Nephron (organoid): ENCODE data around the gene ZMIZ1.

Experiments
- H3K27ac Mint-ChIP-seq, 3 experiments: 2 replicates each; pipeline ENCODE4 v1.8.0; 2020; ENCODE audit warnings: mixed read lengths in 3 of 3, mild to moderate bottlenecking in 2 of 3, moderate library complexity in 1 of 3
- H3K27me3 Mint-ChIP-seq: 2 replicates; pipeline ENCODE4 v1.8.0; 2021; ENCODE audit warnings: low read depth, mild to moderate bottlenecking, moderate library complexity, mixed read lengths
- H3K36me3 Mint-ChIP-seq: 2 replicates; pipeline ENCODE4 v1.8.0; 2020; ENCODE audit warnings: low read depth, mixed read lengths
- H3K4me1 Mint-ChIP-seq: 2 replicates; pipeline ENCODE4 v1.8.0; 2020; ENCODE audit warnings: mixed read lengths
- H3K4me3 Mint-ChIP-seq, 3 experiments: 2 replicates each; pipeline ENCODE4 v1.8.0; 2020; ENCODE audit warnings: mild to moderate bottlenecking in 3 of 3, mixed read lengths in 3 of 3, moderate library complexity in 2 of 3
- H3K9me3 Mint-ChIP-seq: 2 replicates; pipeline ENCODE4 v1.8.0; 2020; ENCODE audit warnings: mixed read lengths
- TF ChIP-seq, protein P1 (sequence below), 3 experiments: fragments of 200-600 bp; sonication (generic); IDR thresholded peaks; one replicate each; pipeline ENCODE4 v1.5.0; 2021; ENCODE audit warnings: antibody characterized with exemption in 3 of 3; ENCODE audit not compliant: unreplicated experiment in 3 of 3

The ZMIZ1 gene

DNA sequence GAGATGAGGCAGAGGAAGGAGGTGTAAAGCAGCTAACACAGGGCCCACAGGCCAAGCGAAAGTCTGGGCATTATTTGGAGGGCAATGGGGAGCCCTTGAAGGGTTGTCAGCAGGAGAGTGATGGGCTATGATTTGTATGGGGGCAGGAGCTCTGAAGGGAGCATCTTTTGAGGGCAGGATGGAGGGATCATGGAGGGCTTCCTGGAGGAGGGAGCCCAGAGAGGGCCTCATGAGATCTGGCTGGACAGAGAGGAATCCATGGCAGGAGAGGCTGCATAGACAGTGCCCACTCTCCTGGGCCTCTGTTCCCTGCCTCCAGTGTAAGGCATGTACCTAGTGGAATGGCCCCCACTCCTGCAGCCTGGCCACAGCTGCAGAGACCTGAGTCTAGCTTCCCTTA is 141.9 kb downstream of the ZMIZ1 start:
- H3K36me3 Mint-ChIP-seq, result peaks cover 56% of the 10 kb centered on the region
- H3K27ac Mint-ChIP-seq, result no peak overlapping the region
- no peak overlapping the region for H3K4me3 Mint-ChIP-seq
- TF ChIP-seq, protein P1, sequence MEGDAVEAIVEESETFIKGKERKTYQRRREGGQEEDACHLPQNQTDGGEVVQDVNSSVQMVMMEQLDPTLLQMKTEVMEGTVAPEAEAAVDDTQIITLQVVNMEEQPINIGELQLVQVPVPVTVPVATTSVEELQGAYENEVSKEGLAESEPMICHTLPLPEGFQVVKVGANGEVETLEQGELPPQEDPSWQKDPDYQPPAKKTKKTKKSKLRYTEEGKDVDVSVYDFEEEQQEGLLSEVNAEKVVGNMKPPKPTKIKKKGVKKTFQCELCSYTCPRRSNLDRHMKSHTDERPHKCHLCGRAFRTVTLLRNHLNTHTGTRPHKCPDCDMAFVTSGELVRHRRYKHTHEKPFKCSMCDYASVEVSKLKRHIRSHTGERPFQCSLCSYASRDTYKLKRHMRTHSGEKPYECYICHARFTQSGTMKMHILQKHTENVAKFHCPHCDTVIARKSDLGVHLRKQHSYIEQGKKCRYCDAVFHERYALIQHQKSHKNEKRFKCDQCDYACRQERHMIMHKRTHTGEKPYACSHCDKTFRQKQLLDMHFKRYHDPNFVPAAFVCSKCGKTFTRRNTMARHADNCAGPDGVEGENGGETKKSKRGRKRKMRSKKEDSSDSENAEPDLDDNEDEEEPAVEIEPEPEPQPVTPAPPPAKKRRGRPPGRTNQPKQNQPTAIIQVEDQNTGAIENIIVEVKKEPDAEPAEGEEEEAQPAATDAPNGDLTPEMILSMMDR (IDR thresholded peaks at IDR 0.05; ENCODE audit: unreplicated experiment in 3 of 3), result no peak
- H3K27me3 Mint-ChIP-seq, result no peaks in the 10 kb centered on the region
- H3K4me1 Mint-ChIP-seq, result peaks cover 5% of the 10 kb centered on the region
- H3K9me3 Mint-ChIP-seq, result no peaks in the 10 kb centered on the region

DNA sequence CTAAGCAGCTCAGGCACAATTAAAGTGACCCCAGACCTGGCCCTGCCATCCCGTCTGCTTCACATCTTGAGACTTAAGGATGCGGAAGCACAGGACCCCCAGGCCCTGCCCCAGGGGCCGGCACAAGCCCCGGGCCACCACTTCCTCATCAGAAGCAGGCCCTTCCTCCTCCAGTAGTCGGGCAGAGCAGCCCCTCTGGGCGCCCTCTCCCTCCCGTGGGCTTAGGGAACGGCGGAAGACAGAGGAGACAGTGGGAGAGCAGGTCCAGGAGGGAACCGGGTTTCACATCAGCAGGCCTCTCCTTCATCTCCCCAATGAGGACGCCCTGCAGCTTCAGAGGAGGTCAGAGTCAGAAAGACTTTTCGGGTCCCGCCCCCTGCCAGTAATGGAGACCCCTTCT is 142.8 kb downstream of the ZMIZ1 start:
- Mint-ChIP-seq H3K4me1 (peaks cover 4% of the 10 kb centered on the region), H3K27me3 (no peaks in the 10 kb centered on the region), H3K9me3 (no peaks in the 10 kb centered on the region)

DNA sequence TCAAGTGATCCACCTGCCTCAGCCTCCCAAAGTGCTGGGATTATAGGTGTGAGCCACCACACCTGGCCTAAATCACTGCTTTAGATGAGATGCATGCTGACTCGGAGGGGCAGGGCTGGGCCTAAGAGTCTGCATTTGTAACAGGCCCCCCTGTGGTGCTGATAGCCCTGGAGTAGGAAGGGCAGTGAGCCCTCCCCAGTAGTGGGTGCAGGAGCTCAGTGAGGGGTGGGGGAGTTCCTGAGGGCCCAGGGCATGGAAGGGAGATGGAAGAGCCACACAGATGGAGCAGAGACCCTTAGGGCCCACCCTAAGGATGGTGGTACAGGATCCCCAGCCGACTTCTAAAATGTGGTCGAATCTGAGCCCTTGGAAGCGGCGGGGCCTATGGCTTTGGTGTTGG is 146.8 kb downstream of the ZMIZ1 start:
- Mint-ChIP-seq H3K27me3 (no peaks in the 10 kb centered on the region), H3K36me3 (peaks cover 67% of the 10 kb centered on the region), H3K9me3 (no peaks in the 10 kb centered on the region), H3K4me3 (no peak overlapping the region), H3K4me1 (peaks cover 17% of the 10 kb centered on the region), H3K27ac (no peak overlapping the region)
- TF ChIP-seq, protein P1 (IDR thresholded peaks at IDR 0.05; ENCODE audit: unreplicated experiment in 3 of 3), result no peak

More for the DNA sequence above, 142.8 kb downstream of the ZMIZ1 start:
- Mint-ChIP-seq H3K27ac (no peak overlapping the region), H3K4me3 (no peak overlapping the region), H3K36me3 (peaks cover 61% of the 10 kb centered on the region)
- TF ChIP-seq, protein P1 (IDR thresholded peaks at IDR 0.05; ENCODE audit: unreplicated experiment in 3 of 3), result no peak

DNA sequence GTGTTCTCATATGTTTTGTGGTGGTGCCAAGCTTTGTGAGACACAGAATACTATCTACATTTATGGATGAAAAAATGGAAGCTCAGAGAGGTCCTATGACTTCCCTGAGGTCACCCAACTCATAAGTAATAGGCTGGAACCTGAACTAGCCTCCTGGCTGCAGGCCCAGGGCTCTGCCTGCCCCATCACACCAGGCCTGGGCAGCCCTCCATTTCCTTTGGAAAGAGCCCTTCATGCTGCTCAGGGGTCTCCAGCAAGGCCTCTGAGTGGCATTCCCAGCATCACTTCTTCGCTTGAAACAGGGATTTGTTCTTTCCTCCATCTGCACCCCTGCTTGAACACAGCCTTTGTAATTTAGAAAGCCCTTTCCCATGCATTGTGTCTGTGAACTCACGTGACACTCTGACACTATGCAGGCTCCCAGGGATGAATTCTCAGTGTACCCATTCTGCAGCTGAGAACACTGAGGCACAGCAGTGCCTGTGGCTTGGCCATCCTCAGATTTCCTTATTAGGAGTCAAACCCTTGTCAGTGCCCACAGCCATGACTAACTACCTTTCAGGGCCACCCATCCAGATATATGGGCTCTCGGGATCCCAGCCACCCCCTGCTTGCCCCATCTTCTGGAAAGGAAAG is 150.7 kb downstream of the ZMIZ1 start:
- no peaks in the 10 kb centered on the region for H3K9me3 Mint-ChIP-seq
- peaks cover 56% of the 10 kb centered on the region for H3K4me1 Mint-ChIP-seq
- H3K36me3 Mint-ChIP-seq, result peaks cover 55% of the 10 kb centered on the region
- no peak overlapping the region for H3K4me3 Mint-ChIP-seq
- TF ChIP-seq, protein P1 (IDR thresholded peaks at IDR 0.05; ENCODE audit: unreplicated experiment in 3 of 3), result no peak
- no peaks in the 10 kb centered on the region for H3K27me3 Mint-ChIP-seq
- H3K27ac Mint-ChIP-seq, result peak overlapping the region in 2 of 3 experiments; percentile 62 to 97

DNA sequence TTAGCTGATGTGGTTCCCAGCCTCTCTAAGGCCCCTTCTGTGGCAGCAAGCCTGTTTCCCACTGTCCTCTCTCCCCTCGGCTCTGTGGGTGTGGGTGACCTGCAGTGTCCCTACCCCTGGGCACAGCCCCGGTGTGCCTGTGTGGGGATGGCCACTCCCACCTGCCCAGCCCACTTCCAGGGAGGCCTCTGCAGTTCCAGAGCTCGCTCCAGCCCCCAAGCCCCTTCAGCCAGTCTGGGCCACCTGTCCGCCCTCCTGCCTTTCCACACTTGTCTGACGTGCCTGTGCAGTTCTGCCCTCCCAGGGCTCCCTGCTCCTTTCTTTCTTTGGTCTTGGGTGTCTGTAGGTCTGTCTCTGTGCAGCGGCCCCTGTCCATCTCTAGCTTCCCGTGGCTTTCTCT is 151.5 kb downstream of the ZMIZ1 start:
- no peaks in the 10 kb centered on the region for H3K9me3 Mint-ChIP-seq
- H3K27ac Mint-ChIP-seq, result peak overlapping the region; percentile 97 to 98 (median 98)
- TF ChIP-seq, protein P1 (IDR thresholded peaks at IDR 0.05; ENCODE audit: unreplicated experiment in 3 of 3), result no peak
- H3K4me1 Mint-ChIP-seq, result peaks cover 61% of the 10 kb centered on the region
- no peaks in the 10 kb centered on the region for H3K27me3 Mint-ChIP-seq
- H3K36me3 Mint-ChIP-seq, result peaks cover 56% of the 10 kb centered on the region
- no peak overlapping the region for H3K4me3 Mint-ChIP-seq
